Lower leg skin (tissue), 4 donors: ENCODE data around the gene SLC16A12. TPM values are rescaled to one million over a fixed set of nuclear protein-coding genes. Genes with fewer than 3 reads are reported as not detected.

Experiments
- DNase-seq, 2 donors: peaks; one replicate each; pipeline ENCODE4 v3.0.0-alpha.2; 2019; ENCODE audit warnings: low spot score in 2 of 2
- H3K4me3 ChIP-seq: fragments of 200-600 bp; sonication (generic); 2 replicates; pipeline ENCODE4 v1.5.1; 2017; ENCODE audit warnings: mild to moderate bottlenecking, low read depth; ENCODE audit not compliant: poor library complexity, severe bottlenecking
- CTCF ChIP-seq, 3 donors: fragments of 450-650 bp; IDR thresholded peaks; one replicate each; pipeline ENCODE4 v1.5.1; 2016; ENCODE audit warnings: antibody characterized with exemption in 3 of 3, mild to moderate bottlenecking in 3 of 3, moderate library complexity in 2 of 3
- POLR2A ChIP-seq, 2 donors: fragments of 450-650 bp; IDR thresholded peaks; one replicate each; pipeline ENCODE4 v1.6.1; 2016 to 2017; ENCODE audit warnings: antibody characterized with exemption in 2 of 2, mild to moderate bottlenecking in 1 of 2, moderate library complexity in 1 of 2
- WGBS, 2 donors: methylation state at CpG; one replicate each; pipeline ENCODE4 v1.1.5; 2018; 5-methylcytosine and 5-hydroxymethylcytosine counted together
- intact Hi-C: fragments of 100-400 bp; cut with DNase I; formaldehyde crosslinking; loops from one replicate; pipeline ENCODE4 v1.15.0; 2023; ENCODE audit warnings: low total_unique reads
- total RNA-seq, 4 donors: library from RNA; depleted of rRNA; stranded (reverse); fragments of >200 nt; gene quantifications; one replicate each; pipeline ENCODE4 v1.1.0, GENCODE V29; 2016

Gene SLC16A12
- total RNA-seq, 4 donors from 2014 or later, result 0.13 to 1.5 (median 0.90) TPM

- no peak overlapping the region for H3K4me3 ChIP-seq
- no peak for TF ChIP-seq CTCF (IDR thresholded peaks at IDR 0.05)
- TF ChIP-seq POLR2A (IDR thresholded peaks at IDR 0.05), result no peak
- WGBS, 2 donors, result 94 to 95% methylated on average over 9 of the region's 9 CpGs
- no peak for DNase-seq
- intact Hi-C loops, result no loop called here
Observed at GRCh38 chr10:89468191-89468965, 67.0 kb downstream of the SLC16A12 start.

- intact Hi-C loops, result no loop called here
- 33 to 41% methylated on average over 3 of the region's 3 CpGs for WGBS, 2 donors
Observed at GRCh38 chr10:89466599-89467035, 68.8 kb downstream of the SLC16A12 start.

GRCh38 chr10:89465196-89465595, 70.2 kb downstream of the SLC16A12 start:
- 35 to 62% methylated on average over 2 of the region's 2 CpGs for WGBS, 2 donors
- no peak overlapping the region for H3K4me3 ChIP-seq
- DNase-seq, result no peak
- intact Hi-C loops, result no loop called here
- no peak for TF ChIP-seq CTCF (IDR thresholded peaks at IDR 0.05)
- no peak for TF ChIP-seq POLR2A (IDR thresholded peaks at IDR 0.05)

More at GRCh38 chr10:89466599-89467035, 68.8 kb downstream of the SLC16A12 start:
- no peak overlapping the region for H3K4me3 ChIP-seq
- DNase-seq, result no peak
- no peak for TF ChIP-seq CTCF (IDR thresholded peaks at IDR 0.05)
- no peak for TF ChIP-seq POLR2A (IDR thresholded peaks at IDR 0.05)

GRCh38 chr10:89463846-89464537, 71.4 kb downstream of the SLC16A12 start:
- no peak overlapping the region for H3K4me3 ChIP-seq
- whole genome bisulfite sequencing, 2 donors, result 87 to 90% methylated on average over 6 of the region's 6 CpGs
- intact Hi-C loops, result no loop called here
- TF ChIP-seq POLR2A (IDR thresholded peaks at IDR 0.05), result no peak
- no peak for TF ChIP-seq CTCF (IDR thresholded peaks at IDR 0.05)
- DNase-seq, result no peak

GRCh38 chr10:89458784-89459183, 76.6 kb downstream of the SLC16A12 start:
- WGBS, 2 donors, result 86 to 89% methylated on average over 1 of the region's 1 CpG
- intact Hi-C loops, result no loop called here
- DNase-seq, result no peak
- no peak for TF ChIP-seq POLR2A (IDR thresholded peaks at IDR 0.05)
- TF ChIP-seq CTCF (IDR thresholded peaks at IDR 0.05), result no peak
- no peak overlapping the region for H3K4me3 ChIP-seq
